ENCODE measurements around the gene LMNTD2.

The LMNTD2 gene

DNA sequence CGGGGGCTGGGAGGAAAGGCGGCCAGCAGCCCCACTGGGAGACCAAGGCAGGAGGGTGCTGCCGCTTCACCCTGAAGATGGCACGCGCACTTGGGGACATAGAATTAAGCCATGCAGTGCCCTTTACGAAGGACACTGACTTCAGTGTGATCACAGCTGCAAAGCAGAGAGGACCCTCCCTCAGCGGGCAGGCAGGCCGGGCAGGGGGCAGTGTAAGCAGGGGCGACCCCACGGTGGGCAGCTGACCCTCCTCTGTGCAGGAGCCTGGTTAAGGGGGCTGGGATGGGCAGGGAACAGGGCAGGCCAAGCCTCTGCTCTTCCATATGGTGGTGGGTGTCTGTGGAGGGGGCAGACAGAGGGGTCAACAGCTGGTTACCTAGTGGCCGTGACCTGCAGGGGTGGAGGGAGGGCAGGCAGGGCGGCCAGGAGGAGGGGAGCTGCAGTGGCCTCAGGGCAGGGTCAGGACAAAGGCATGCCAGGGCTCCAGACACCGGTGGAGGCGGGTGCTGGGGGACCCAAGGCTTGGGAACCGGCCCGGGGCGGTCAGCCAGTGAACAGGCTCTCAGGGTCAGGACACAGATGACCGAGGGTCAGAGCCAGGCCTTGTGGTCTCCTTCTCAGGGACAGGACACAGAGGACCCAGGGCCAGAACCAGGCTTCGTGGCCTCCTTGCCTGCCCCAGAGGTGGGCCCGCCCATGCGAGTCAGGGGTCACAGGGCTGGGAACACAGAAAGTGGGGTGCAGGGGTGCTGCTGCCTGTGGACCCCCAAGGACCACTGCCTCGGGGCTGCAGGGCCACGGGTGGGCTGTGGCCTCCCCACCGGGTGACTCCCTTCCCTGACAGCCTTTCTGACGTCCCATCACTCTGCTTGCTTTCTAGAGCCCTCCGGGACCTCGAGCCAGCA lies 7.2 kb downstream of the LMNTD2 start:
- DNase-seq (ENCODE audit: low read depth, low spot score), result no peak

DNA sequence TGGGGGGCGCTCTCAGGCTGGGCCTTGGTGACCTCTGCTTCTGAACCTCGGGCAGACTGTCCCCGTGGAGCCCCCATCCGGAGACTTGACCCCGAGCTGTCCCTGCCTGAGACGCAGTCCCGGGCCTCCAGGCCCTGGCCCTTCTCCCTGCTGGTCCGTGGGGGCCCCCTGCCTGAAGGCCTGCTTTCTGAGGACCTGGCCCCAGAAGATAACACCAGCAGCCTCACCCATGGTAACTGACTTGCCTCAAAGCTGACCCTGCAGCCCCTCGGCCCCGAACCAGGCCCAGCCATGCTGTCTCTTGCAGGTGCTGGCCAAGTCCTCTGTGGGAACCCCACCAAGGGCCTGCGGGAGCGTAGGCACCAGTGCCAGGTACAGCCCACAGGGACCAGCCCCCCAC lies 8.9 kb downstream of the LMNTD2 start:
- DNase-seq (ENCODE audit: low read depth, low spot score), result no peak

DNA sequence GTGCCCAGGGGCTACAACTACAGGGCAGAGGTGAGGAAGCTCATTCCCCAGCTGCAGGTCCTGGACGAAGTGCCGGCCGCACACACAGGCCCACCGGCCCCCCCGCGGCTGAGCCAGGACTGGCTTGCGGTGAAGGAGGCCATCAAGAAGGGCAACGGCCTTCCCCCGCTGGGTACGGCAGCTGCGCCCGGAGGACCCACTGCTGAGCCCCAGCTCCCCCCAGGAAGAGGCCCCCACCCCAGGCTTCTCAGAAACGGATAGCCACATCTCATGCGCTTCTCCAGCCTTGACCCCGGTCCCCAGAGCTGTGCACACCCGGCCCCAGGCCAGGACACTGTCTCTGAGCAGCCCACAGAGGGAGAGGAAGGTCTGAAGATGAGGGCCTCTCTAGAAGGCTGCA lies 9.4 kb downstream of the LMNTD2 start:
- DNase-seq (ENCODE audit: low read depth, low spot score), result no peak

DNA sequence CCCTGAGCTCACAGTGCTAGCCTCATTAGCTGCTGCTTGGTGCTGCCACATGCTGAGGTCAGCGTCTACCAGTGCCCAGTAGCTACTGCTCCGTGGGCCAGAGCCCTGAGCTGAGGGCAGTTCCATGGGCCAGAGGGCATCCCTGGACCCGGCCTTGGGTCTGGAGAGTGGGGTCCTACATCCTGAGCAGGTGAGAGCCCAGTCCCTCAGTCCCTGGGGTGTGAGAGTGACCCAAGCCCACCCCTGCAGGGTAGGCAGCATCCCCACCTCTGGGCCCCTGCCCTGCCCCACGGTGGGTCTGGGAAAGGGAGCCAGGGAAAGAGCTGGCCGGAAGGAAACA lies 9.8 kb downstream of the LMNTD2 start:
- no peak for DNase-seq (ENCODE audit: low read depth, low spot score)

DNA sequence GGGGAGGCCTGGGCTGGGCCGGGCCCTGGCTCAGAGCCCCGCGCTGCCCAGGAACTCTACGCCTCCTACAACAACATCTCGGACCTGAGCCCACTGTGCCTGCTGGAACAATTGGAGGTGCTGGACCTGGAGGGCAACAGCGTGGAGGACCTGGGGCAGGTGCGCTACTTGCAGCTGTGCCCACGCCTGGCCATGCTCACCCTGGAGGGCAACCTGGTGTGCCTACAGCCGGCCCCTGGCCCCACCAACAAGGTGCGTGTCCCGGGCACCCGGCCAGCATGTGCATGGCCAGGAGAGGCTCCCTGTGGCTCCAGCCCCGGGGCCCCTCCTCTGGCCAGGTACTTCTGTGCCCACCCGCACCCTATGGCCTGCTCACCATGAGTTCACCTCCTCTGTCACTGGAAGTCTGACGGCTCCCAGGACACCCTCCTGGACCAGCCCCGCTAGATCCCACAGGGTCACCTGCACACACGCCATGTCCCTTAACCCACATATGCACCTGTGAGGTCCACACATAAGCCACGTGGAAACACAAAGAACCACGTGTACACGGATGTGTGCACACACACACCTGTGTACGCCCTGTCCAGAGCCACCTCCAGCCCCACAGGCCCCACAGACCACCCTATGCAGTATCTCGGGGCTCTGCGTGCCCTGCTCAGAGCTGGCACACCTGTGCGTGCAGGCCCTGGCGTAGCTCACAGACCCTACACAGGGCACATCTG lies 10.4 kb downstream of the LMNTD2 start:
- no peak for DNase-seq (ENCODE audit: low read depth, low spot score)

DNA sequence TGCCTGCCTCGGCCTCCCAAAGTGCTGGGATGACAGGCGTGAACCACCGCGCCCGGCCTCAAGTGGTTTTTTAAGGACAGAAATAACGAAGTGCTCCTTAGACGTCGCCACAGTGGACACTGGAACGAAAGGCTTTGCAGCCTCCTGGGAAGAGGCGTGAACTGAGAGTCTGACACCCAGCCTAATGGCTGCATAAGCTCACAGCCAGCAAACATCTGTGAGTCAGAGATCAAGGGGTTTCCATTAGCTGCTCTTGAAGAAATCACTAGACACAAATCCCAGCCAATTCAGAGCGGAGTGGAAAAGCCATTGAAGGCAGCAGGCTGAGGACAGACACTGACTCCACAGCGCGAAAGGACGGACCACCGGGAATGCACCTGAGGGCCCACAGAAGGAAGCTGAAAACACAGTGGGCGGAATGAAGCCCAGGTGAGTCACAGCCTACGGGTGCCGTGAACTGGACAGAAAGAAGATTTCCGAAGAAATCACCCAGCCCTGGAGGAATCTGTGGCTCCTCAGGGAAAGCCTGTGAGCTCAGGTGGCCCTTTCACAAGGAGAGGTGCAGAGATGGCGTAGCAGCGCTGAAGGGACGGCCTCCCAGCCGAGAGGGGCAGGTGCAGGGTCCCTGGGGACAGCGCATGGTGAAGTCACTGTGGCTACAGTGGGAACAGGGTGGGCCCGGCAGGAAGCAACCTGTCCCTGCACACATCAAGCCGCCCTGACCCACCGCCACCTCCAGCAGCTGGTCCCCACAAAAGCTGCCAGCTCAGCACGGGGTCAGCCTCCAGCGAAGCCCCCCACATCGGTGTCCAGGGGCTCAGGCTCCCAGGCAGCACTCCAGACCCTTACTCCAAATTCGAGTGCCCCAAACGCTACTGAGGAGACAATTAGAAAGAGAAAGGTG lies 11.6 kb downstream of the LMNTD2 start:
- no peak for DNase-seq (ENCODE audit: low read depth, low spot score)

DNA sequence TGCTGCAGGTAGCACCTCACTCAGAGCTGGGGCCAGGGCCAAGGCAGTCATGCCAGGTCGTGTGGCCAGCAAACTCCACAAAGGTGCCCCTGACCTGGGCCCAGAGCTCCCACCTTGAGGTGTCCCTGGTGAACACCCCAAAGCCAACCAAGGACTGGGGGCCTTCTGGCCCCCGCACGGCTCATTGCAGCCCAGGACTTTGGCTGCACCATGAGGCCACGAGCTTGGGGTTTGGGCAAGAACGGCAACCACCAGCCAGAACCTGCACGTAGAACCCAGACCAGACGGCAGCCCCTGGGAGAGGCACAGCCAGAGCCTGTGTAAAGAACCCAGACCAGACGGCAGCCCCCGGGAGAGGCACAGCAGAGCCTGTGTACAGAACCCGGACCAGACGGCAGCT lies 15.4 kb downstream of the LMNTD2 start:
- DNase-seq (ENCODE audit: low read depth, low spot score), result no peak

DNA sequence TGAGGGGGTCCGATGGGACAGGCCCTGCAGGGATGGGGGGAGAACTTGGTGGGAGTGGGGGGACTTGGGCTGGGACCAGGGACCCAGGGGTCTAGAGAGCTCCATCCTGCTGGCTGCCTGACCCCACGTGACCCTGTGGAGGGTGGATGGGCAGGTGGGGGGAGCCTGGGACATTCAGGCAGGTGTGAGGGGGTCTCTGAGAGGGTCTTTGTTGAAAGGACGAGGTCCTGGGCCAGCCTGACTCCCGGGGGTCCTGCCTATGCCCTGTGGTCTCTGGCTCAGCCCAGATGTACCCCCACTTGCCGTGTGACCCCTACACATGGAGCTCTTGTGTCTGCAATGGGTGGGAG lies 15.7 kb downstream of the LMNTD2 start:
- no peak for DNase-seq (ENCODE audit: low read depth, low spot score)

DNA sequence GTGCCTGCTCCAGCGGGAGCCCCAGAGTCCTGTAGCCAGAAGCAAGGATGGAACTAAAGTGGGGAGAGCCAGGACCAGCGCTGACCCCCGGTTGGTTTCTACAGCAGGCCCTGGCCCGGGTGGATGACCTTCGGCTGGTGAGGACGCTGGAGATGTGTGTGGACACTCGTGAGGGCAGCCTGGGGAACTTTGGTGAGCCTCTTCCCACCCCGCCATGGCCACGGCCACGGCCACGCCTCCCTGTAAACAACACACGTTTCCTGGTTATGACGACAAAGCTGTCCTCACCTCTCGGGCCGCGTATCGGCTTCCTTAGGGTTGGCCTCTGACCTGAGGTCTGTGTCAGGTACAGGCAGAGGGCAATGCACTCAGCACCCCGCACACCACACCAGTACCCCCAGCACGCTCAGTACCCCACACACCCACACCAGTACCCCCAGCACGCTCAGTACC lies 19.1 kb downstream of the LMNTD2 start:
- no peak for DNase-seq (ENCODE audit: low read depth, low spot score)

DNA sequence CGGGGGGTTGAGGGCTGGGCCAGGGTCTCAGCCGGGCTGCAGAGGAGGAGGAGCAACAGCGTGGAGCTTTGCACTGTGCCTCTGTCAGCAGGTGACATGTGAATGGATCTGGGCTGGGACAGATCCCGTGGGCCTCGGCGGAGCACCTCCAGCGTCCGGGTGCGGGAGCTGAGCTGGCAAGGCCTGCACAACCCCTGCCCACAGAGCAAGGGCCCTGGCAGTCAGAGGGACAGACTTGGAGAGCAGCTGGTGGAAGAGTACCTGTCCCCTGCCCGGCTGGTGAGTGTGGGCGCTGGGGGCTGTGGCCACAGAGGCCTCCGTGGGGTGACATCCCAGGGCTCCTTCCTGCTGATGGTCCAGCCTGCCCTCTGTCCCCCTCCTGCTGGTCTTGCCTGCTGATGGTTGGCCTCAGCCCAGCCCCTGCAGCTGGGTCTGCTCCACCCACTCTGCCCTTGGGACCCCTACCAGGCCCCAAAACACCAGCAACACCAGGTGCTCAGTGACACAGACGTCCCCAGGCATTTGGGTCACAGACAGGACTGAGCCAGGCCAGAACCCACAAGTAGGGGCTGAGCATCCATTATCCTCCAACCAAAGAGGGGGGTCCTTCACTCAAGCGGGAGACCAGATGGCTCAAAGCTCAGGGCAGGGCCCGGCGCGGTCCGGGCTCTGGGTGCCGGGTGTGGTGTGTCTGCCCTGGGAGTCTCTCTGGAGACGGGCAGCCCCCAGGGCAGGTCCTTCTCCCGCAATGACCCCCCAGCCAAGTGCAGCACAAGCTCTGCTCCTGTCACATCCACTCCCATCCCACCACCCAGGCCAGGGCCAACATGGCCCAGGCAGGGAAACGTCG lies 19.7 kb downstream of the LMNTD2 start:
- DNase-seq (ENCODE audit: low read depth, low spot score), result no peak

DNA sequence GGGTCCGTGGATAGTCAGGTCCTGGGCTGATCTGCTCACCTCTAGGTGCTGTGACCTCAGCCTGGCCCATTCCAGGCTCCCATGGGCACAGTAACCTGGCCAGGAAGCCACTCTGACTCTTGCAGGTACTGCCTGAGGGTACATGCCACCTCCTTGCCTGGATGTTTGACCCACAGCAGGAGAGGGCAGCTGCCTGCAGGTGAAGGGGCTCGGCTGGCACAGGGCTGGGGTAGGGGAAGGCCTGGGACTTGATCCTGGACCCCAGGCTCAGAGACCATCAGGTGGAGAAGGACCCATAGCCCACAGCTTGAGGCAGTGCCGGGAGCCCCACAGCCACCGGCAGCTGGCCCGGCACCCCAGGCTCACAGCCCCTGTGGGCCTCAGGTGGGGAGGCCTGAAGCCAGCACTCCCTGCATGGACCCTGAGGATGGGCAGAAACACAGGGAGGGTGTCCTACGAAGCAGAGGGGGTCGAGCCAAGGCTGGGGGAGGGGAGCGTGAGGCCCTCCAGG lies 20.5 kb downstream of the LMNTD2 start:
- no peak for DNase-seq (ENCODE audit: low read depth, low spot score)

DNA sequence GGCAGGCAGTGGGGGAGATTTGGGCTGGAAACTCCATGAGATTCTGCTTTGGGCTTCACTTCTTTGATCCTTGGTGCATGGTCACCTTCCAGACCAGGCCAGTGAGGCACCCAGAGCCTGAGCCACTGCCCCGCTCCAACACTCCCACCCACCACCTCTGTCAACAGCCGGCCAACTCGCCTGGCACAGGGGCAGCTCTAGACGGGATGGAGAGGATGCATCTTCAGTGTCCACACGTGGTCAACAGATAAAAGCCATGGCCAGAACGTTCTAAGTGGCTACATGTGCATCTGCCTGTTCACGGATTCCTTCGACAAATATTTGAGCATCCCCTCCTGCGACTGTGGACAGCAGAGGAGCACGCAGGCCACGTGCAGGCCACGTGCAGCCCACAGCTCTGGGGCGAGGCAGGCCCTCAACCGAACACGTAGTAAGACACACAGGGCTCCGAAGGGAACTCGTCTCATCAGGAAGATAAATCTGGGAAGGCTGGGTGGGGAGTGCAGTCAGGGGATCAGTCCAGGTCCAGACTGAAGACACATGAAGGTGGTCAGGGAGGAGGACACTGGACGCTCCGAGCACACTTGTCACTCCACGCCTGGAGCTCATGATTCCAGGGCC lies 22.0 kb downstream of the LMNTD2 start:
- no peak for DNase-seq (ENCODE audit: low read depth, low spot score)

DNA sequence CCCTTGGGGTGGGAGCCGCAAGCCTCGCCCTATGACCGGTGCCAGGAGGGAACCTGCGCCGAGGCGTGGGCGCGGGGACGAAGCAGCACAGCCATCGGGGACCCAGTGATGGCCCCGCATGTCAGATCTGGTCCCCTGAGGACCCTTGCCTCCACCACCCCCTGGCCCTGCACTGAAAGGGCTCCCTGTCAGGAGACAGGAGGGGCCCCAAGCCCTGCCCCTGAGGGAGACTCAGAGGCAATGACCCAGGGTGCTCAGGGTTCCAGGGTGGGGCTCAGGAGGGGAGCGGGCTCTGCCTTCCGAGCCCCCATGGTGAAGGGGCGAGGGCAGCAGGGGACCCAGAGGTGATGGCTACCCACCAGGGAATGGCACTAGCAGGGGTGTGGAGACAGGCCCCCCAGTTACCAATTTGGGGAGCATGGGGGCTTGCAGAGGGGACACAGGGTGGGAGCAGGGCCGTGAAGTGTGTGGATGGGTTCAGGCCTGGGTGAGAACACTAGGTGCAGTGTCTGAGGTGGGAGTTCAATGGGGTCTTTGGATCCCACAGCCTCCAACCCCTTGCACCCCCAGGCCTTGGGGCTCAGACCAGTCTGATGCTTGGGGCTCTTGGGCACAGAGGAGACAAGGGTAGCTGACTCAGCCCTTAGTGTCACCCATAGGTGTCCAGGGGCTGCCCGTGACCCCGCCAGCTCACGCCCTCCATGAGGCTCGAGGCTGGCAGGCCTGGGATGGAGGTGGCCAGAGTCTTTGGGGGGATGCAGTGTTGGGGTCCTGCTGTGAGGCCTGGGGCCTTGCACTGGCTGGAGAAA lies 22.7 kb downstream of the LMNTD2 start:
- DNase-seq (ENCODE audit: low read depth, low spot score), result no peak

DNA sequence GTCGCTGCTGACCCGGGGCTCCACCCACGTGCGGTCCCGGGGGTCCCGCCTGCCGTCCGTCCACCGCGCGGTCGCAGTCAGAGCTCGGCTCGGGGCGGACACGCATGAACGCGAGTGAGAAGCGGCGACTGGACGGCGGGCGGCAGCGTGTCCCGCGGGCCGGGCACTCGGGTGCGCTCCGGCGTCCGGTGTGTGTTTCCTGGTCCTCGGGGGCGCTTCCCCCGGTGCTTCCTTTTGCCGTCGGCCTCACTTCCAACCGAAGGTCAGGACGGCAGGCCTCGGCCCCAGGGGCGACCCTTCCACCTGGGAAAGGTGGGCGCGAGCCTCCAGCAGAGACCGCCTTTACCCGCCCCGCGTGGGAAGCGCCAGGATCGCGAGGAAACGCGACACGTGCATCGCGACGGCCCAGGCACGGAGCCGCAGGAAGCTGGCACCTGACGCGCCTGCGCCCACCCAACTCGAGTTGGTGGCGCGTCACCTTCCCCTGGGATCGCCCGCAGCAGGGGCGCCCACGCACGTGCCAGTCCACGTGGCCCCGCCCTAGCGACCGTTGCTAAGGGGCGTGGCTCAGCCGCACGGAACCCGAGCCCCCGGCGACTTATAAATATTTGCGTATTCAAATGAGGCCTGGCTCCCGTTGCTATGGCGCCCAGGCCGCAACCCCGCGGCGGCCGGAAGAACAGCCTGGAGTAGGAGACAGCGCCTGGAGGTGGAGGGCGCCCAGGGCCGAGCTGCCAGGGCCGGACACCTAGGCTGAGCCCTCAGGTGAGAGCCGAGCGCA lies 23.5 kb downstream of the LMNTD2 start, which contains the start of gene LRRC56:
LRRC56 (plus strand) TSS at position 687 of the 781 bp plus-strand sequence. CDS start 3,158 bp downstream, outside the sequence.
- DNase-seq (ENCODE audit: low read depth, low spot score), result no peak

DNA sequence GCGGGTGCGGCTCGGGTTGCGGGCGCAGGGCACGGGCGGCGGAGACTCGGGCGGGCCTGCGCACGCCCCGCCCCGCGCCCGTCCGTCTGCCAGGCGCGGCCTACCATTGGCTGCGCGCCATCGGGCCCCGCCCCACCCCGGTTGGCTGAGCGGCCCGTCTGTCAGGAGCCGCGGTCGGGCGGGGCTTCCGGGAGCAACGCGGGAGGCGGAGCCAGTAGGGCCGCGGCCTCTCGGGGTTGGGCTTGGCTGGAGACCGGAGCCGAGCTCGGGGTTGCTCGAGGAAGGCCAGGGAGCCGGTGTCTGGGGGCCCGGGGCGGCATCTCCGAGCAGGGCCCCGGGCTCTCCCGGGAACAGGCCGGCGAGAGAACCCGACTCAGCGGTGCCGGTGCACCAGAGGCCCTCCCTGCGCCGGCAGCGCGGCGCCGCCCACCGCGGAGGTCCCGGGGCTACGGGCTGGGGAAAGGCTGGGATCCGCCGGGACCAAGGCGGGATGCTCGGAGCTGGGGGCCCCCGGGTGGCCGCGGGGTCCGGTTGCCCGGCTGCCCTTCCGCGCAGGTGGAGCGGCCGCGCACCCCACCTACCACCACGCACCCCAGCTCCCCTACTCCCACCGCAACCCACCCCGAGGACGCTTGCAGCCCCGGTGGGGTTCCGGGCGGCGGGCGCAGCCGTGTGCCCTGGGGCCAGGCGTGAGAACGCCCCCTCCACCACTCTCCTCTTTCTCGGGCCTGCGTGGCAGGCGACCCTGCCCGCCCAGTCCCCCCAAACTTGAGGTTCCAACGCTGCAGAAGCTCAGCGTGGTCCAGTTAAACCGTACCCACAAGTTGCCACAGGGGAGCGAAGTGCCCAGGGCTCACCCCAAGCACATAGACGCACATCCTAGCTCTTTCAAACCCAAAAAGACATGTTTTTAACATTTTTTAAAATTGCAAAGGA lies 24.8 kb downstream of the LMNTD2 start, which contains the start of gene HRAS:
HRAS (minus strand) TSS at position 58 of the 936 bp plus-strand sequence.
- no peak for DNase-seq (ENCODE audit: low read depth, low spot score)

DNA sequence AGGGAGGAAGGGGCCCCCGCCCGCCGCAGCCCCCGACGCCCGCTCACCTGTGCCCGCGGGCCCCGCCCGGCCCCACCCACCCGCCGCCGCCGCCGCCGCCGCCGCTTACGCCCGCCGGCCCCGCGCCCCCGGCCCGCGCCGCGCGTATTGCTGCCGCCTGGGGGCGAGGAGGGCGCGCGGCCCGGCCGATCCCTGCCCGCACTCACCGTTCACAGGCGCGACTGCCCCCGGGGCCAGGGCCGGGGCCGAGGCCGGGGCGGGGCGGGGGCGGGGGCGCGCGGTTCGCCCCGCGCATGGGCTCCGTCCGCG lies 25.4 kb downstream of the LMNTD2 start:
- DNase-seq (ENCODE audit: low read depth, low spot score), result no peak

DNA sequence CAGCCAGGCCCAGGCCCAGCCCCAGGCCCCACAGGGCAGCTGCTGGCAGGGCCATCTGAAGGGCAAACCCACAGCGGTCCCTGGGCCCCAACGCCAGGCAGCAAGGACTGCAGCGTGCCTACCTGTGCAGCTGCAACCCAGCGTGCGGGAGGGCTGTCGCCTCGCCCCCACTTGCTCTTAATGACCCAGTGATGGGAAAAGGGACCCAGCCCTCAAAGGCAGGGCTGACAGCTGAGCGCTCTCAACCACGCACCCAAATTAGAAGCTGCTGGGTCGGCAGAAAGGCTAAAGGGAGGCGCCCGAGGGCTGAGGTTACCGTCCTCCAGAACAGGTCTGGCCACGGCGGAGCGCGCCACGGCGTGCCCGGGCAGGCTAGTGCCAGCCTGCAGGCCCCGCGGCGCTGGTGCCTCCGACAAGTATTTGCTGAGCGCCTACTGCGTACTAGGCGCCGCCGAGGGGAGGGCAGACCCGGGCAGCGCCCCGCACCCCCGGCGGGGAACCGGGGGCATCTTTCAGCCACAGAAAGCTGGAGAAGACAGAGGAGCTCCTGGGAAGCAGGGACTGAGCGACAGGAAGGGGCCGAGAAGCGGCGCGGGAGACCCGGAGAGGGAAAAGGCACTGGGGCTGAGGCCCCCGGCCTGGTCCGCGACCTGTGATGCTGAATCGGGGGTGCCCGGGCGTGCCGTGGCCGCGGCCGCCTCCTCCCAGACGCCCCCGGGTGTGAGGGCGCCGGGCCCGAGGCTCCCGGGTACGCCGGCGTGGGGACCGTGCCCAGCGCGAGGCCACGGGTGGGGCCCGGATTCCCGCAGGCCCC lies 25.9 kb downstream of the LMNTD2 start:
- no peak for DNase-seq (ENCODE audit: low read depth, low spot score)
